Hepatocyte (in vitro differentiated cells): ENCODE measurements around the gene MAPRE3. TPM values are rescaled to one million over a fixed set of nuclear protein-coding genes. Genes with fewer than 3 reads are reported as not detected.

Source experiments
- DNase-seq: peaks from one replicate; pipeline ENCODE4 v3.0.0-alpha.2; 2016; ENCODE audit warnings: low spot score
- H2AFZ ChIP-seq: fragments of 200-600 bp; sonication (generic); 2 replicates; pipeline ENCODE4 v1.6.0; 2016; ENCODE audit warnings: antibody characterized with exemption, mild to moderate bottlenecking
- H3K27ac ChIP-seq: fragments of 200-600 bp; sonication (generic); 2 replicates; pipeline ENCODE4 v1.5.1; 2016; ENCODE audit warnings: mild to moderate bottlenecking
- H3K27me3 ChIP-seq: fragments of 200-600 bp; sonication (generic); 2 replicates; pipeline ENCODE4 v1.6.1; 2016
- H3K36me3 ChIP-seq: fragments of 200-600 bp; sonication (generic); replicated peaks from 2 replicates; pipeline ENCODE4 v1.5.1; 2016; ENCODE audit warnings: low read depth; ENCODE audit not compliant: insufficient read depth
- H3K4me1 ChIP-seq: fragments of 200-600 bp; sonication (generic); 2 replicates; pipeline ENCODE4 v1.5.1; 2016; ENCODE audit warnings: mild to moderate bottlenecking, moderate library complexity; ENCODE audit not compliant: insufficient read depth
- H3K4me2 ChIP-seq: fragments of 200-600 bp; sonication (generic); 2 replicates; pipeline ENCODE4 v1.6.0; 2016
- H3K4me3 ChIP-seq: fragments of 200-600 bp; sonication (generic); 2 replicates; pipeline ENCODE4 v1.5.1; 2016; ENCODE audit warnings: mild to moderate bottlenecking
- H3K79me2 ChIP-seq: fragments of 200-600 bp; sonication (generic); 2 replicates; pipeline ENCODE4 v1.6.0; 2017; ENCODE audit warnings: mild to moderate bottlenecking
- H3K9me2 ChIP-seq: fragments of 200-600 bp; sonication (generic); replicated peaks from 2 replicates; pipeline ENCODE4 v1.6.0; 2017; ENCODE audit warnings: mild to moderate bottlenecking; ENCODE audit not compliant: insufficient read depth
- H3K9me3 ChIP-seq: fragments of 200-600 bp; sonication (generic); 2 replicates; pipeline ENCODE4 v1.5.1; 2016; ENCODE audit warnings: low read depth, mild to moderate bottlenecking
- H4K20me1 ChIP-seq: fragments of 200-600 bp; sonication (generic); 2 replicates; pipeline ENCODE4 v1.6.0; 2016; ENCODE audit warnings: mild to moderate bottlenecking; ENCODE audit not compliant: insufficient read depth, poor library complexity, severe bottlenecking
- CTCF ChIP-seq: fragments of 200-600 bp; sonication (generic); IDR thresholded peaks from 2 replicates; pipeline ENCODE4 v1.5.1; 2016; ENCODE audit warnings: antibody characterized with exemption, mild to moderate bottlenecking; ENCODE audit not compliant: poor library complexity
- EZH2 ChIP-seq: fragments of 200-600 bp; sonication (generic); IDR thresholded peaks from 2 replicates; pipeline ENCODE4 v1.6.1; 2016; ENCODE audit warnings: antibody characterized with exemption, mild to moderate bottlenecking, borderline replicate concordance
- EZH2phosphoT487 ChIP-seq: fragments of 200-600 bp; sonication (generic); IDR thresholded peaks from one replicate; pipeline ENCODE4 v1.6.1; 2018; ENCODE audit warnings: antibody characterized with exemption, mild to moderate bottlenecking, low read depth, moderate library complexity; ENCODE audit not compliant: unreplicated experiment, severe bottlenecking
- WGBS: methylation state at CpG from one replicate; pipeline ENCODE4 v1.1.6; 2016; ENCODE audit warnings: low lambda C conversion rate; ENCODE audit errors: missing lambda C conversion rate; 5-methylcytosine and 5-hydroxymethylcytosine counted together
- polyA plus RNA-seq: library from polyadenylated mRNA; unstranded; fragments of >200 nt; fragmentation: Nextera tagmentation; extraction: Ambion mirVana; gene quantifications from 2 replicates; pipeline ENCODE4 v1.2.1, GENCODE V29; 2016
- total RNA-seq: library from RNA; depleted of rRNA; stranded (reverse); fragments of >200 nt; gene quantifications from 2 replicates; pipeline ENCODE4 v1.2.3, GENCODE V29; 2014

The MAPRE3 gene
- total and polyA plus RNA-seq, 2 experiments from 2014 or later = 8.6 to 23.6 TPM

GRCh38 chr2:27023740-27024139, 53.3 kb downstream of the MAPRE3 start:
- H3K9me3 ChIP-seq = no peaks in the 10 kb centered on the region
- peaks cover 18% of the 10 kb centered on the region for H3K4me1 ChIP-seq
- TF ChIP-seq EZH2phosphoT487 (no peak), EZH2 (no peak), CTCF (no peak)
- H3K27me3 ChIP-seq = no peaks in the 10 kb centered on the region
- no peak overlapping the region for H2AFZ ChIP-seq
- no peak overlapping the region for H3K4me2 ChIP-seq
- H4K20me1 ChIP-seq = no peaks in the 10 kb centered on the region
- H3K27ac ChIP-seq = no peak overlapping the region
- DNase-seq = no peak
- no peaks in the 10 kb centered on the region for H3K36me3 ChIP-seq
- no peaks in the 10 kb centered on the region for H3K79me2 ChIP-seq
- WGBS = 96% methylated on average over 7 of the region's 7 CpGs
- H3K9me2 ChIP-seq = no peaks in the 10 kb centered on the region
- no peak overlapping the region for H3K4me3 ChIP-seq

GRCh38 chr2:27024188-27024587, 53.8 kb downstream of the MAPRE3 start:
- Histone ChIP-seq H3K27me3 (no peaks in the 10 kb centered on the region), H3K4me3 (no peak overlapping the region), H3K4me1 (peaks cover 18% of the 10 kb centered on the region), H3K79me2 (no peaks in the 10 kb centered on the region), H3K4me2 (no peak overlapping the region), H3K9me2 (no peaks in the 10 kb centered on the region), H3K9me3 (no peaks in the 10 kb centered on the region), H3K27ac (no peak overlapping the region), H4K20me1 (no peaks in the 10 kb centered on the region), H3K36me3 (no peaks in the 10 kb centered on the region), H2AFZ (no peak overlapping the region)
- TF ChIP-seq EZH2 (no peak), EZH2phosphoT487 (no peak), CTCF (no peak)
- whole genome bisulfite sequencing = 84% methylated on average over 18 of the region's 18 CpGs
- DNase-seq = no peak

- Histone ChIP-seq H3K4me3 (no peak overlapping the region), H3K4me1 (peaks cover 13% of the 10 kb centered on the region), H3K27me3 (no peaks in the 10 kb centered on the region), H3K4me2 (no peak overlapping the region), H3K9me3 (no peaks in the 10 kb centered on the region), H3K27ac (no peak overlapping the region), H4K20me1 (no peaks in the 10 kb centered on the region), H2AFZ (no peak overlapping the region), H3K9me2 (no peaks in the 10 kb centered on the region), H3K79me2 (no peaks in the 10 kb centered on the region), H3K36me3 (no peaks in the 10 kb centered on the region)
- no peak for DNase-seq
- TF ChIP-seq CTCF (no peak), EZH2 (no peak), EZH2phosphoT487 (no peak)
- 93% methylated on average over 12 of the region's 12 CpGs for WGBS
Observed at GRCh38 chr2:27024812-27025211, 54.4 kb downstream of the MAPRE3 start.

- H3K9me3 ChIP-seq = no peaks in the 10 kb centered on the region
- no peak overlapping the region for H3K27ac ChIP-seq
- no peaks in the 10 kb centered on the region for H4K20me1 ChIP-seq
- no peaks in the 10 kb centered on the region for H3K79me2 ChIP-seq
- TF ChIP-seq EZH2phosphoT487 (no peak), CTCF (no peak), EZH2 (no peak)
- DNase-seq = no peak
- H3K36me3 ChIP-seq = no peaks in the 10 kb centered on the region
- no peaks in the 10 kb centered on the region for H3K9me2 ChIP-seq
- H3K4me3 ChIP-seq = no peak overlapping the region
- WGBS = 95% methylated on average over 13 of the region's 13 CpGs
- H3K27me3 ChIP-seq = no peaks in the 10 kb centered on the region
- H3K4me1 ChIP-seq = peaks cover 9% of the 10 kb centered on the region
- no peak overlapping the region for H2AFZ ChIP-seq
- H3K4me2 ChIP-seq = no peak overlapping the region
Observed at GRCh38 chr2:27025281-27025800, 54.9 kb downstream of the MAPRE3 start.
